Nucleus accumbens (tissue), 56 donors: Measurements from ENCODE around the gene PLXNA1.

Source experiments
- DNase-seq, 56 donors: peaks; one replicate each; lab custom pipeline; 2025; lab: John Stamatoyannopoulos, UW

The PLXNA1 gene

DNA sequence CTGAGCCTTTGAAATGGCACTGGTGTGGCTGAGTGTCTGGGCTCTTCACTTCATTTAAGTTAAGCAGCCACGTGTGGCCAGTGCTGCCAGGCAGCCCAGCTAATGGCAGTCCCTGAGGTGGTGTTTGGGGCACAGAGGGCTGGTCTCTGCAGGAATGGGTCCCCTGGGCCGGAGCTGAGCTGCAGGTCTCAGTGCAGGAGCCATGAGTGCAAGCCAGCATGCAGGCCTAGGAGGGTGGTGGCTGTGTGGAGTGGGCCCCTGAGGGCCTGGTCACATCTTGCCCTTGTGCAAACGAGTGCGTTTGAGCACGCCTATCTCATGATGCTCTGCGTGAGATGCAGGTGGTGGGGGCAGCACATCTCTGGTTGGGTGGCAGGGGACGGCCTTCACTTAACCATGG, 48.9 kb downstream of the PLXNA1 start:
- DNase-seq: no peak

DNA sequence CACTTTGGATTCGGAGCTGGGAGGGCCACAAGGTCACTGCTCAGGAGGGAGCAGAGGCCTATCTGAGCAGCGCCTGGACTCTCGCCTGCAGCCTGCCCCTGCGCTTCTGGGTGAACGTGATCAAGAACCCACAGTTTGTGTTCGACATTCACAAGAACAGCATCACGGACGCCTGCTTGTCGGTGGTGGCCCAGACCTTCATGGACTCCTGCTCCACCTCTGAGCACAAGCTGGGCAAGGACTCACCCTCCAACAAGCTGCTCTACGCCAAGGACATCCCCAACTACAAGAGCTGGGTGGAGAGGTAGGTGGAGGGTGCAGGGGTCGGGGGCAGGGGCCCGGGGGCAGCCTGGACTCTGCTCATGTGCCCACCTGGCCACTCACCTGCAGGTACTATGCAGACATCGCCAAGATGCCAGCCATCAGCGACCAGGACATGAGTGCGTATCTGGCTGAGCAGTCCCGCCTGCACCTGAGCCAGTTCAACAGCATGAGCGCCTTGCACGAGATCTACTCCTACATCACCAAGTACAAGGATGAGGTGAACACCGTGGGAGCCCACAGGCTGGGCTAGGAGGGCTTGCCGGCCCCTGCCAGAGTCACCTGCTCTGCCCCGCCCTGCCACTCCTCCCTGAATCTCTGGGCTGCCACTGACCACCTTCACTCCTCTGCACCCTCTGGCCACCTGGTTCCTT, 49.5 kb downstream of the PLXNA1 start:
- DNase-seq: no peak
